T-helper 17 cell (primary cell): ENCODE data around the gene HAUS3. TPM values are rescaled to one million over a fixed set of nuclear protein-coding genes. Genes with fewer than 3 reads are reported as not detected.

Experiments
- ATAC-seq: fragments of 150-1000 bp; cut with Tn5 transposase; 2 replicates; pipeline ENCODE4 v1.10.0; 2021; ENCODE audit warnings: mild to moderate bottlenecking, moderate library complexity
- DNase-seq, 3 donors: peaks; one replicate each; pipeline versions ENCODE4 v3.0.0 to v3.0.0-alpha.2; 2020 to 2021
- H3K9me3 ChIP-seq: one replicate; pipeline ENCODE4 v1.7.0; 2013; ENCODE audit warnings: low read length, mild to moderate bottlenecking; ENCODE audit not compliant: control insufficient read depth, poor library complexity, severe bottlenecking
- H3K27ac Mint-ChIP-seq: one replicate; pipeline ENCODE4 v1.8.0; 2022; ENCODE audit warnings: mild to moderate bottlenecking, moderate library complexity, mixed read lengths
- H3K27me3 Mint-ChIP-seq: one replicate; pipeline ENCODE4 v1.8.0; 2022; ENCODE audit warnings: mixed read lengths
- H3K36me3 Mint-ChIP-seq: one replicate; pipeline ENCODE4 v1.8.0; 2022; ENCODE audit warnings: low read depth, mixed read lengths
- H3K4me1 Mint-ChIP-seq: one replicate; pipeline ENCODE4 v1.8.0; 2022; ENCODE audit warnings: mild to moderate bottlenecking, mixed read lengths
- H3K4me3 Mint-ChIP-seq: one replicate; pipeline ENCODE4 v1.8.0; 2022; ENCODE audit warnings: mild to moderate bottlenecking, moderate library complexity, mixed read lengths
- total RNA-seq, 4 donors: library from RNA in 2 of 4; stranded (reverse) in 2 of 4; gene quantifications; one replicate each; pipeline ENCODE4 v1.2.3 and lab custom pipeline; 2022 to 2026

The HAUS3 gene
- total RNA-seq, 2 donors from 2014 or later: 78.5 to 94.5 TPM

- H3K4me3 Mint-ChIP-seq: no peak overlapping the region
- no peaks in the 10 kb centered on the region for H3K27me3 Mint-ChIP-seq
- H3K36me3 Mint-ChIP-seq: no peaks in the 10 kb centered on the region
- H3K27ac Mint-ChIP-seq: peak overlapping the region; percentile 89
- no peak for ATAC-seq
- no peaks in the 10 kb centered on the region for H3K9me3 ChIP-seq
- DNase-seq: peak in 1 of 3 donors; percentile 4
- H3K4me1 Mint-ChIP-seq: peaks cover 22% of the 10 kb centered on the region
Observed at GRCh38 chr4:2248821-2249261, 6.9 kb upstream of the HAUS3 start.

GRCh38 chr4:2248044-2248780 lies 6.3 kb upstream of the HAUS3 start:
- Mint-ChIP-seq H3K4me3 (no peak overlapping the region), H3K36me3 (no peaks in the 10 kb centered on the region), H3K4me1 (peaks cover 27% of the 10 kb centered on the region), H3K27ac (no peak overlapping the region), H3K27me3 (no peaks in the 10 kb centered on the region)
- ATAC-seq: no peak
- H3K9me3 ChIP-seq: no peaks in the 10 kb centered on the region
- DNase-seq: peak in 1 of 3 donors; percentile 4

- DNase-seq: peak in 1 of 3 donors; percentile 7
- Mint-ChIP-seq H3K4me1 (peaks cover 28% of the 10 kb centered on the region), H3K36me3 (no peaks in the 10 kb centered on the region), H3K4me3 (no peak overlapping the region), H3K27ac (peak overlapping the region; percentile 97), H3K27me3 (no peaks in the 10 kb centered on the region)
- ATAC-seq: no peak
- no peaks in the 10 kb centered on the region for H3K9me3 ChIP-seq
Observed at GRCh38 chr4:2247128-2248043, 5.5 kb upstream of the HAUS3 start.

GRCh38 chr4:2246384-2247127 lies 4.6 kb upstream of the HAUS3 start:
- H3K4me1 Mint-ChIP-seq: peaks cover 25% of the 10 kb centered on the region
- no peaks in the 10 kb centered on the region for H3K9me3 ChIP-seq
- H3K4me3 Mint-ChIP-seq: no peak overlapping the region
- H3K27ac Mint-ChIP-seq: peak overlapping the region; percentile 97
- DNase-seq: peak in 1 of 3 donors; percentile 7
- no peak for ATAC-seq
- H3K36me3 Mint-ChIP-seq: no peaks in the 10 kb centered on the region
- no peaks in the 10 kb centered on the region for H3K27me3 Mint-ChIP-seq

GRCh38 chr4:2245787-2246275 lies 3.9 kb upstream of the HAUS3 start:
- DNase-seq: no peak
- ATAC-seq: no peak
- Mint-ChIP-seq H3K27me3 (no peaks in the 10 kb centered on the region), H3K4me3 (no peak overlapping the region), H3K27ac (peak overlapping the region; percentile 97), H3K36me3 (peaks cover 3% of the 10 kb centered on the region), H3K4me1 (peaks cover 28% of the 10 kb centered on the region)
- no peaks in the 10 kb centered on the region for H3K9me3 ChIP-seq

- Mint-ChIP-seq H3K27me3 (no peaks in the 10 kb centered on the region), H3K4me3 (no peak overlapping the region), H3K4me1 (peaks cover 34% of the 10 kb centered on the region), H3K27ac (peak overlapping the region; percentile 97), H3K36me3 (peaks cover 6% of the 10 kb centered on the region)
- H3K9me3 ChIP-seq: no peaks in the 10 kb centered on the region
- DNase-seq: peak in 1 of 3 donors; percentile 7
- no peak for ATAC-seq
Observed at GRCh38 chr4:2245057-2245786, 3.3 kb upstream of the HAUS3 start.

- H3K9me3 ChIP-seq: no peaks in the 10 kb centered on the region
- ATAC-seq (no peak), DNase-seq (no peak)
- Mint-ChIP-seq H3K36me3 (peaks cover 6% of the 10 kb centered on the region), H3K27me3 (no peaks in the 10 kb centered on the region), H3K4me1 (peaks cover 44% of the 10 kb centered on the region), H3K27ac (peak overlapping the region; percentile 97), H3K4me3 (no peak overlapping the region)
Observed at GRCh38 chr4:2243681-2244380, 1.9 kb upstream of the HAUS3 start.

- Mint-ChIP-seq H3K36me3 (peaks cover 6% of the 10 kb centered on the region), H3K27me3 (no peaks in the 10 kb centered on the region), H3K4me3 (peak overlapping the region; percentile 93), H3K4me1 (peaks cover 55% of the 10 kb centered on the region), H3K27ac (peak overlapping the region; percentile 97)
- ATAC-seq (peak; percentile 16), DNase-seq (no peak)
- H3K9me3 ChIP-seq: no peaks in the 10 kb centered on the region
Observed at GRCh38 chr4:2241003-2241402, 918 bp downstream of the HAUS3 start.

GRCh38 chr4:2236944-2237666 lies 4.8 kb downstream of the HAUS3 start:
- no peak for DNase-seq
- Mint-ChIP-seq H3K4me1 (peaks cover 43% of the 10 kb centered on the region), H3K27me3 (no peaks in the 10 kb centered on the region), H3K36me3 (peaks cover 6% of the 10 kb centered on the region), H3K27ac (peak overlapping the region; percentile 87), H3K4me3 (peak overlapping the region; percentile 77)
- no peak for ATAC-seq
- H3K9me3 ChIP-seq: no peaks in the 10 kb centered on the region

GRCh38 chr4:2231082-2231481 lies 10.8 kb downstream of the HAUS3 start:
- Mint-ChIP-seq H3K27me3 (no peaks in the 10 kb centered on the region), H3K4me3 (no peak overlapping the region), H3K4me1 (peaks cover 17% of the 10 kb centered on the region), H3K36me3 (no peaks in the 10 kb centered on the region), H3K27ac (no peak overlapping the region)
- DNase-seq (no peak), ATAC-seq (no peak)
- H3K9me3 ChIP-seq: no peaks in the 10 kb centered on the region

GRCh38 chr4:2226261-2226660 lies 15.7 kb downstream of the HAUS3 start:
- H3K27ac Mint-ChIP-seq: no peak overlapping the region
- no peak overlapping the region for H3K4me3 Mint-ChIP-seq
- H3K36me3 Mint-ChIP-seq: no peaks in the 10 kb centered on the region
- H3K4me1 Mint-ChIP-seq: peaks cover 5% of the 10 kb centered on the region
- H3K9me3 ChIP-seq: no peaks in the 10 kb centered on the region
- DNase-seq (no peak), ATAC-seq (no peak)
- H3K27me3 Mint-ChIP-seq: no peaks in the 10 kb centered on the region
